GM12801 (cell line): Measurements from ENCODE around the gene RIPOR2.

Experiments used
- TF ChIP-seq, protein P1 (sequence below): IDR thresholded peaks from one replicate; pipeline ENCODE4 v1.5.1; 2011; ENCODE audit warnings: control low read depth; ENCODE audit not compliant: insufficient read length; ENCODE audit errors: extremely low read depth

The RIPOR2 gene

DNA sequence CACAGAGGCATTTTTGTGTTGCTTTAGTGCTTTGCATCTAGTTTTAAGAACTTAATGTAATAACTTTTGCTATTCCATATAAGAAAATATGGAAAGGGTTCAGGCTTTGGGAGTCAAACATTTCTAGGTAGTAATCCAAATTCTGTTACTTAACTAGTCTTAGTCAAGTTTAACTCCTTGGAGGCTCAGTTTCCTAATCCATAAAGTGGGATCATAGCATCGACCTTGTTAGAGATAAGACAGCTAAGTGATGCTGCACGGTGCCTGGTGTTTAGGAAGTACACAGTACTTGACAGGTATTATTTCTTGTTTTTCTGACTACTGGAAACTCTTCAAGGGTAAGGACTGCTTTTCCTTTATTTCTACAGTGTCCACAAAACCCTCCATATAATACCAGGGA lies 112.6 kb downstream of the RIPOR2 start:
- TF ChIP-seq, protein P1, sequence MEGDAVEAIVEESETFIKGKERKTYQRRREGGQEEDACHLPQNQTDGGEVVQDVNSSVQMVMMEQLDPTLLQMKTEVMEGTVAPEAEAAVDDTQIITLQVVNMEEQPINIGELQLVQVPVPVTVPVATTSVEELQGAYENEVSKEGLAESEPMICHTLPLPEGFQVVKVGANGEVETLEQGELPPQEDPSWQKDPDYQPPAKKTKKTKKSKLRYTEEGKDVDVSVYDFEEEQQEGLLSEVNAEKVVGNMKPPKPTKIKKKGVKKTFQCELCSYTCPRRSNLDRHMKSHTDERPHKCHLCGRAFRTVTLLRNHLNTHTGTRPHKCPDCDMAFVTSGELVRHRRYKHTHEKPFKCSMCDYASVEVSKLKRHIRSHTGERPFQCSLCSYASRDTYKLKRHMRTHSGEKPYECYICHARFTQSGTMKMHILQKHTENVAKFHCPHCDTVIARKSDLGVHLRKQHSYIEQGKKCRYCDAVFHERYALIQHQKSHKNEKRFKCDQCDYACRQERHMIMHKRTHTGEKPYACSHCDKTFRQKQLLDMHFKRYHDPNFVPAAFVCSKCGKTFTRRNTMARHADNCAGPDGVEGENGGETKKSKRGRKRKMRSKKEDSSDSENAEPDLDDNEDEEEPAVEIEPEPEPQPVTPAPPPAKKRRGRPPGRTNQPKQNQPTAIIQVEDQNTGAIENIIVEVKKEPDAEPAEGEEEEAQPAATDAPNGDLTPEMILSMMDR = no peak

DNA sequence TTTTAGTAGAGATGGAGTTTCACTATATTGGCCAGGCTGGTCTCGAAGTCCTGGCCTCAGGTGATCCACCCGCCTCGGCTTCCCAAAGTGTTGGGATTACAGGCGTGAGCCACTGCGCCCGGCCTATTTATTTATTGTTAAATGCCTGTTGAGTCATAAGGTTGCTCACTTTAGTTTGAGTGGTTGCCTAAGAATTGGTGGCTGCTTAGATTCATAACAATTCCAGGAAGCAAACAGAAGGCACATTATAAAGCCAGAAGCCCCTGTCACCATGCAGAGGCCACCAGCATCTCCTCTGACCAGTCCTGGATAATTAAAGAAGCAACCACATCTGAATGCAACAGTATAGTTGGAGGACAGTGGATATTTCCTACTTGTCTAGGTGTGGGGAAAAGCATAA lies 113.1 kb downstream of the RIPOR2 start:
- TF ChIP-seq, protein P1 = no peak

DNA sequence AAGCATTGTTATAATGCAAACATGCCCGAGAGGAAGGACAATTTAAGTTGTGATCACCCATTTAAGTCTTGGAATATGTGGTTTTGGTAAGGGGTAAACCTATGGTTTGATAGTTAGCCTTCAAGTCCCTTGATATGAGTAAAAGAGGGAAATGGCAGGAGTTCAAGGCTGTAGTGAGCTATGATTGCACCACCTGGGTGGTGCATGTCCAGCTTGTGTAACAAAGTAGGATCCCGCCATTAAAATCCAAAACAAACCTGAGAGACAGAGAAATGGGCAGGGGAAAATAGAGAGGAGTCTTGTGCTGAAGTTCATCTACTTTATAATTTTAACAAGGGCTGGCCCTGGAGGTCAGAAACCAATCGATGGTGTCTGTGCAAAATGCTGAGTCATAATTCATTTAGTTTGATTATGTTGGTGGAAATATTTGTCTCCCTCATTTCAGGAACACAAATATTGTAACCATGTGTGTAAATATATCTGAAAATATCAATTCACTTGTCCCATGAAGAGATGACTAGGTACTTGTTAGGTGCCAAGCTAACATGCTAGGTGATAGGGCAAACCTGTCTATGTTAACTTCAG lies 113.8 kb downstream of the RIPOR2 start:
- TF ChIP-seq, protein P1 = no peak

DNA sequence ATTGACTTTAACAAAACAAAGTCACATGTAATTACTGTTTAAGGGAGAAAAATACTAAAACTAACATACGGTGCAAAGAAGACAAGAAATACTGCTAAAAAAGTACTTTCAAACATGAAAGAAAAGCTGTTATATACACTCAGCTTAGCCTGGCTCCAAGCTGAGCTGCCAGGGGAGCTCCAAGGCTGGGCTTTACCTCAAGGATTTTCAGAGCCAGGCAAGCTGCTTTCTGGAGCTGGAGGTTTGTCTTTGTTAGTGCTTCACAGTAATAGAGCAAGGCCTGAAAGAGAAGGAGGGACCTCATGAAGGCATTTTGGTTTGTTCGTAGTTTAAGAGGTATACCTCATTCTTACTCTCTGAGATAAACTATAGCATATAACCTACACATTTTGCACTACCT lies 117.4 kb downstream of the RIPOR2 start:
- TF ChIP-seq, protein P1 = no peak

DNA sequence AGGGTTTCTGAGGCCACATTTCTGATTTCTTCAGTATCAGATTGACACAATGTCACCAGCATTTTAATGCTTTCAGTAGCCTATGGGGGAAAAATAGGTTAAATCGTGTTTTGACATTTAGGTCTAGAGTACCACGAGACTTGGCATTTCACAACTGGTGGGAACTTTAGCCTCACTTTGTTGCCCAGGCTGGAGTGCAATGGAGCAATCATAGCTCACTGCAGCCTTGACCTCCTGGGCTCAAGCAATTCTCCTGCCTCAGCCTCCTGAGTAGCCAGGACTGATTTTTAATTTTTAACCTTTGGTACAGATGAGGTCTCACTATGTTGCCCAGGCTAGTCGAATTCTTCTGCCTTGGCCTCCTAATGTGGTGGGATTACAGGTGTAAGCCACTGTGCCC lies 126.0 kb downstream of the RIPOR2 start:
- TF ChIP-seq, protein P1 = no peak

DNA sequence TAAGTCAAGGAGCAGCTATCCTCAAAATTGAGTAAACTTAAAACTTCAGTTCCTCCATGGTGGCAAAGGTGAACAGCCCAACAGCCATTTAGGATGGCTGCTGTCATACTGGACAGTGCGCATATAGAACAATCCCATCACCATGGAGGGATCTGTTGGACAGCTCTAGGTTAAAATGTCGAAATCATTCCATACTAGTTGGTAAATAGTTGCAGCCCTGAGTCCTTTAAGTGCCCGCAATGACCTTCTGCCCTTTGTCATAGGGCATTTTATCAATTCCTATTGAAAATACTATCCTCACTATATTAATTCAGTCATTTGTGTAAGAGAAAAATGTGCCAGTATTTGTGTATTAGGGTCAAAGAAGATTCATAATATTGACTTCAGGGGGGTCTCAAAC lies 128.2 kb downstream of the RIPOR2 start:
- TF ChIP-seq, protein P1 = no peak

DNA sequence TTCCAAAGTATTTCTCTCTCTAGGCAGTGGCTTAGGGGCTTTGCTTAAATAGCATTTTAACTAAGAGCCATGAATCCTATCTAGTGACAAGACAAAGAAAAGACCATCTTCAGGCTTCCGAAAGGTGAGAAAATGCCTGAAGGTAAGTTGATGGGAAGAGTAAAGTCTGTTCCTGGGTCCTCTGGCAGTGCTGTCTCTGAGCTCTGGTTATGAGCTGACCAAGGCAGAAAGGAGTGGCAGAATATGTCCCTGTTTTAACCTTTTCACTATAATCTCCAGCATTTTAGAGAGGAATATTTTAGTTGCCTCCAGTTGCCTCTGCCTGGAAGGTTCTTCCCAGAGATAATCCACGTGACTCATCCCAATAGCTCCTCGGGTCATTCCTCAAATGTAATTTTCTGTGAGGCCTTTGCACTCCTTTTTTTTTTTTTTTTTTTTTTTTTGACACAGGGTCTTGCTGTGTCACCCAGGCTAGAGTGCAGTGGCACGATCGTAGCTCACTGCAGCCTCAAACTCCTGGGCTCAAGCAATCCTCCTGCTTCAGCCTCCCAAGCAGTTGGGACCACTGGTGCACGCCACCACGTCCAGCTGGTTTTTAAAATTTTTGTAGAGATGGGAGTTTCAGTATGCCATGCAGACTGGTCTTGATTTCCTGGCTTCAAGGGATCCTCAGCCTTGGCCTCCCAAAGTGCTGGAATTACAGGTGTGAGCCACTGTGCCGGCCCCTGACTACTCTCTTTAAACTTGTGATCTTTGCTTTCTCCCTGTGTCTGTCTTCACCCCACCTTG lies 133.3 kb downstream of the RIPOR2 start:
- TF ChIP-seq, protein P1 = no peak
